HUES48 (cell line): ENCODE measurements around the gene PLSCR1.
"Not testable (repeated sequence)": the region's sequence is repeated elsewhere in the genome, so short reads cannot be mapped to it uniquely, and the experiment has no call there.

Experiments used
- H3K27ac ChIP-seq: one replicate; pipeline ENCODE4 v1.7.0; 2013; ENCODE audit warnings: low read depth, low read length, inconsistent platforms
- H3K27me3 ChIP-seq: 2 replicates; pipeline ENCODE4 v1.6.1; 2013; ENCODE audit warnings: mild to moderate bottlenecking, low read length; ENCODE audit not compliant: control insufficient read depth, insufficient read depth
- H3K36me3 ChIP-seq: 2 replicates; pipeline ENCODE4 v1.6.1; 2013; ENCODE audit warnings: low read length; ENCODE audit not compliant: control insufficient read depth, insufficient read depth
- H3K4me1 ChIP-seq: 2 replicates; pipeline ENCODE4 v1.6.1; 2013; ENCODE audit warnings: mild to moderate bottlenecking, low read length; ENCODE audit not compliant: control insufficient read depth, insufficient read depth
- H3K4me3 ChIP-seq: 2 replicates; pipeline ENCODE4 v1.5.1; 2013; ENCODE audit warnings: mild to moderate bottlenecking, low read depth, low read length
- H3K9ac ChIP-seq: 2 replicates; pipeline ENCODE4 v1.6.1; 2013; ENCODE audit warnings: mild to moderate bottlenecking, low read depth, low read length, moderate library complexity
- H3K9me3 ChIP-seq: 2 replicates; pipeline ENCODE4 v1.6.1; 2013; ENCODE audit warnings: low read length; ENCODE audit not compliant: control insufficient read depth, insufficient read depth

PLSCR1 gene

GRCh38 chr3:146537603-146538002, 6.8 kb downstream of the PLSCR1 start:
- Histone ChIP-seq H3K27me3 (no peaks in the 10 kb centered on the region), H3K4me1 (peaks cover 38% of the 10 kb centered on the region), H3K27ac (no peak overlapping the region), H3K36me3 (peaks cover 19% of the 10 kb centered on the region; the same call in 1 of the 2 replicates), H3K9ac (no peak overlapping the region), H3K4me3 (no peak overlapping the region), H3K9me3 (peaks cover 7% of the 10 kb centered on the region; the same call in 1 of the 2 replicates)

- Histone ChIP-seq H3K4me3 (no peak overlapping the region), H3K27ac (no peak overlapping the region), H3K36me3 (peaks cover 20% of the 10 kb centered on the region; the same call in 1 of the 2 replicates), H3K9ac (no peak overlapping the region), H3K4me1 (peaks cover 39% of the 10 kb centered on the region), H3K27me3 (no peaks in the 10 kb centered on the region), H3K9me3 (peaks cover 7% of the 10 kb centered on the region; the same call in 1 of the 2 replicates)
These were observed 7.7 kb downstream of the PLSCR1 start for GRCh38 chr3:146536681-146537080.

- Histone ChIP-seq H3K36me3 (peaks cover 33% of the 10 kb centered on the region), H3K4me3 (no peak overlapping the region), H3K27me3 (no peaks in the 10 kb centered on the region), H3K9ac (no peak overlapping the region), H3K4me1 (peaks cover 39% of the 10 kb centered on the region), H3K27ac (no peak overlapping the region), H3K9me3 (no peaks in the 10 kb centered on the region)
These were observed 12.0 kb downstream of the PLSCR1 start for GRCh38 chr3:146532406-146532805.

- Histone ChIP-seq H3K36me3 (peaks cover 38% of the 10 kb centered on the region), H3K4me1 (peaks cover 35% of the 10 kb centered on the region), H3K27me3 (no peaks in the 10 kb centered on the region), H3K4me3 (no peak overlapping the region), H3K27ac (no peak overlapping the region), H3K9me3 (no peaks in the 10 kb centered on the region), H3K9ac (no peak overlapping the region)
These were observed 13.8 kb downstream of the PLSCR1 start for GRCh38 chr3:146530609-146531008.

- H3K27ac ChIP-seq: no peak overlapping the region
- H3K9me3 ChIP-seq: no peaks in the 10 kb centered on the region
- peaks cover 35% of the 10 kb centered on the region for H3K4me1 ChIP-seq
- H3K27me3 ChIP-seq: no peaks in the 10 kb centered on the region
- no peak overlapping the region for H3K9ac ChIP-seq
- no peak overlapping the region for H3K4me3 ChIP-seq
- H3K36me3 ChIP-seq: peaks cover 38% of the 10 kb centered on the region
These were observed 15.4 kb downstream of the PLSCR1 start for GRCh38 chr3:146529021-146529420.

- Histone ChIP-seq H3K27ac (no peak overlapping the region), H3K4me3 (no peak overlapping the region), H3K36me3 (peaks cover 32% of the 10 kb centered on the region)
These were observed 19.4 kb downstream of the PLSCR1 start for GRCh38 chr3:146524961-146525360.

GRCh38 chr3:146523531-146523930, 20.9 kb downstream of the PLSCR1 start:
- H3K27ac ChIP-seq: peak overlapping the region; percentile 90
- peak overlapping the region; percentile 25 for H3K4me3 ChIP-seq
- no peaks in the 10 kb centered on the region for H3K27me3 ChIP-seq
- H3K4me1 ChIP-seq: peaks cover 39% of the 10 kb centered on the region
- H3K9ac ChIP-seq: no peak overlapping the region
- peaks cover 27% of the 10 kb centered on the region for H3K36me3 ChIP-seq
- no peaks in the 10 kb centered on the region for H3K9me3 ChIP-seq

More at GRCh38 chr3:146524961-146525360, 19.4 kb downstream of the PLSCR1 start:
- H3K9ac ChIP-seq: no peak overlapping the region
- no peaks in the 10 kb centered on the region for H3K9me3 ChIP-seq
- H3K4me1 ChIP-seq: peaks cover 39% of the 10 kb centered on the region
- no peaks in the 10 kb centered on the region for H3K27me3 ChIP-seq

GRCh38 chr3:146522174-146523158, 21.9 kb downstream of the PLSCR1 start:
- peaks cover 17% of the 10 kb centered on the region for H3K36me3 ChIP-seq
- peaks cover 39% of the 10 kb centered on the region for H3K4me1 ChIP-seq
- H3K9me3 ChIP-seq, H3K27me3 ChIP-seq: not testable (repeated sequence)
- peak overlapping the region; percentile 25 for H3K4me3 ChIP-seq
- H3K27ac ChIP-seq: peak overlapping the region; percentile 90
- H3K9ac ChIP-seq: peak overlapping the region; percentile 45

- Histone ChIP-seq H3K27ac (peak overlapping the region; percentile 51), H3K9ac (no peak overlapping the region), H3K27me3 (no peaks in the 10 kb centered on the region), H3K9me3 (no peaks in the 10 kb centered on the region), H3K4me3 (no peak overlapping the region), H3K4me1 (peaks cover 39% of the 10 kb centered on the region), H3K36me3 (peaks cover 11% of the 10 kb centered on the region)
These were observed 23.0 kb downstream of the PLSCR1 start for GRCh38 chr3:146521394-146521793.

- peaks cover 20% of the 10 kb centered on the region for H3K36me3 ChIP-seq
- H3K9ac ChIP-seq: no peak overlapping the region
- H3K9me3 ChIP-seq: no peaks in the 10 kb centered on the region
- H3K27me3 ChIP-seq: no peaks in the 10 kb centered on the region
- no peak overlapping the region for H3K4me3 ChIP-seq
- peaks cover 33% of the 10 kb centered on the region for H3K4me1 ChIP-seq
- no peak overlapping the region for H3K27ac ChIP-seq
These were observed 24.6 kb downstream of the PLSCR1 start for GRCh38 chr3:146519810-146520209.
